GM12878 (cell line): ENCODE data around the gene GALNT6. TPM values are rescaled to one million over a fixed set of nuclear protein-coding genes. Genes with fewer than 3 reads are reported as not detected.

ENCODE experiments used
- ATAC-seq: fragments of 200-7000 bp; cut with Tn5 transposase; 3 replicates; pipeline ENCODE4 v1.9.1; 2020; ENCODE audit warnings: mild to moderate bottlenecking, moderate library complexity
- BruUV-seq: library from RNA; stranded (reverse); fragments of 400-500 nt; replicated peaks from 2 replicates; lab custom pipeline; 2021; lab: Mats Ljungman, UMichigan
- CTCF ChIA-PET: fragments of 300-600 bp; sonication (Branson Sonifier 250); formaldehyde crosslinking; extraction: SDS; loops from one replicate; lab custom pipeline; 2021; ENCODE audit warnings: inconsistent platforms; lab: Yijun Ruan, JAX
- POLR2A ChIA-PET: fragments of 350-600 bp; formaldehyde crosslinking; extraction: SDS; loops from one replicate; lab custom pipeline; 2021; ENCODE audit warnings: inconsistent platforms; lab: Charles Lee
- RAD21 ChIA-PET: fragments of 300-600 bp; sonication (Branson Sonifier 250); formaldehyde crosslinking; loops from one replicate; lab custom pipeline; 2023; ENCODE audit warnings: antibody characterized with exemption; ENCODE audit not compliant: unreplicated experiment; lab: Charles Lee
- SMC1A ChIA-PET: fragments of 300-600 bp; sonication (Branson Sonifier 250); formaldehyde crosslinking; loops from one replicate; lab custom pipeline; 2023; ENCODE audit not compliant: unreplicated experiment, uncharacterized antibody; lab: Charles Lee
- DNase-seq: peaks from one replicate; pipeline ENCODE4 v3.0.0-alpha.2; 2011; ENCODE audit warnings: low read depth, low spot score
- FAIRE-seq: peaks from 3 replicates; lab custom pipeline; 2011; peaks lifted over from hg19 to GRCh38; lab: Jason Lieb, UNC
- H2AFZ ChIP-seq: 2 replicates; pipeline ENCODE4 v1.6.0; 2011; ENCODE audit warnings: low read depth, low read length, control low read depth; ENCODE audit not compliant: control insufficient read depth
- H3K27ac ChIP-seq: 2 replicates; pipeline ENCODE4 v1.5.1; 2011; ENCODE audit warnings: control low read depth; ENCODE audit not compliant: control insufficient read depth, insufficient read depth
- H3K27me3 ChIP-seq, 2 experiments: replicated peaks in 1 of 2; 2 replicates each; pipeline versions ENCODE4 v1.6.0 to v1.6.1; 2011; ENCODE audit warnings: low read length in 1 of 2; ENCODE audit not compliant: control insufficient read depth in 2 of 2, insufficient read depth in 2 of 2
- H3K36me3 ChIP-seq, 2 experiments: 2 replicates each; pipeline ENCODE4 v1.5.1; 2011; ENCODE audit warnings: low read length in 1 of 2; ENCODE audit not compliant: control insufficient read depth in 2 of 2, insufficient read depth in 2 of 2
- H3K4me1 ChIP-seq: 2 replicates; pipeline ENCODE4 v1.6.1; 2011; ENCODE audit warnings: mild to moderate bottlenecking, low read length, moderate library complexity, mixed read lengths; ENCODE audit not compliant: control insufficient read depth, insufficient read depth
- H3K4me2 ChIP-seq: 2 replicates; pipeline ENCODE4 v1.6.0; 2011; ENCODE audit warnings: control low read depth; ENCODE audit not compliant: control insufficient read depth, insufficient read depth
- H3K4me3 ChIP-seq: fragments of 200-600 bp; sonication (generic); 2 replicates; pipeline ENCODE4 v1.5.1; 2016
- H3K79me2 ChIP-seq: 2 replicates; pipeline ENCODE4 v1.6.0; 2011; ENCODE audit warnings: low read length; ENCODE audit not compliant: control insufficient read depth, insufficient read depth
- H3K9ac ChIP-seq: 2 replicates; pipeline ENCODE4 v1.8.0; 2011; ENCODE audit warnings: low read length, control low read depth, mixed read lengths; ENCODE audit not compliant: control insufficient read depth, insufficient read depth
- H3K9me3 ChIP-seq: replicated peaks from 3 replicates; pipeline ENCODE4 v1.5.1; 2011; ENCODE audit warnings: mild to moderate bottlenecking, low read length; ENCODE audit not compliant: control insufficient read depth, insufficient read depth
- H4K20me1 ChIP-seq: 2 replicates; pipeline ENCODE4 v1.6.0; 2011; ENCODE audit not compliant: control insufficient read depth, insufficient read depth
- GABPA ChIP-seq: IDR thresholded peaks from 2 replicates; pipeline ENCODE4 v1.6.1; 2014; ENCODE audit warnings: antibody characterized with exemption, low read depth, mild to moderate bottlenecking, inconsistent platforms
- HDGF ChIP-seq: fragments of 450-650 bp; IDR thresholded peaks from 2 replicates; pipeline ENCODE4 v1.6.1; 2016; ENCODE audit warnings: antibody characterized with exemption
- NR2C1 ChIP-seq: fragments of 450-650 bp; IDR thresholded peaks from 2 replicates; pipeline ENCODE4 v1.6.1; 2017; ENCODE audit warnings: antibody characterized with exemption, mild to moderate bottlenecking, moderate library complexity
- PAX8 ChIP-seq: fragments of 450-650 bp; IDR thresholded peaks from 2 replicates; pipeline ENCODE4 v1.6.1; 2017; ENCODE audit warnings: mild to moderate bottlenecking, moderate library complexity
- PBX3 ChIP-seq: IDR thresholded peaks from 2 replicates; pipeline ENCODE4 v1.6.1; 2011; ENCODE audit warnings: mild to moderate bottlenecking, low read depth, low read length, moderate library complexity; ENCODE audit not compliant: insufficient replicate concordance
- TCF3 ChIP-seq: IDR thresholded peaks from 2 replicates; pipeline ENCODE4 v1.6.1; 2012; ENCODE audit warnings: low read depth, mild to moderate bottlenecking, low read length, borderline replicate concordance; ENCODE audit not compliant: insufficient read depth
- ZBED1 ChIP-seq: IDR thresholded peaks from 2 replicates; pipeline ENCODE4 v1.6.1; 2016; ENCODE audit warnings: borderline replicate concordance
- WGBS: methylation state at CpG from one replicate; pipeline ENCODE4 v1.1.6; 2016; ENCODE audit warnings: low lambda C conversion rate; ENCODE audit not compliant: insufficient replicate concordance, insufficient coverage; ENCODE audit errors: missing lambda C conversion rate; 5-methylcytosine and 5-hydroxymethylcytosine counted together
- in situ Hi-C: fragments of 300-500 bp; cut with MboI; formaldehyde crosslinking; loops from 9 replicates; pipeline ENCODE4 v1.14.3; 2018; ENCODE audit warnings: mixed read lengths
- intact Hi-C: fragments of 100-400 bp; cut with micrococcal nuclease; formaldehyde crosslinking; loops from one replicate; pipeline ENCODE4 v1.14.2; 2022; ENCODE audit not compliant: unreplicated experiment
- polyA plus RNA-seq, 11 experiments: library from polyadenylated mRNA; depleted of rRNA in 4 of 11; unstranded in 6 of 11; stranded (reverse) in 5 of 11; fragments of >200 nt; fragmentation: Nextera tagmentation in 4 of 11; fragmentation: Illumina TruSeq in 1 of 11; extraction: Ambion mirVana in 4 of 11; extraction: Trizol in 1 of 11; gene quantifications; 1 replicate in 1 of 11; 2 replicates in 10 of 11; pipeline versions ENCODE4 v1.2.1 to v1.2.3, GENCODE V29; 2011 to 2016; ENCODE audit warnings: inconsistent platforms in 2 of 11, missing spikeins in 2 of 11, low read depth in 1 of 11
- total RNA-seq, 4 experiments: library from RNA; depleted of rRNA in 3 of 4; stranded (reverse); fragments of >200 nt in 3 of 4; fragmentation: Illumina TruSeq in 1 of 4; extraction: Trizol in 1 of 4; gene quantifications; 2 replicates each; pipeline versions ENCODE4 v1.2.1 to v1.2.3, GENCODE V29; 2013 to 2021

GALNT6 gene
- total and polyA plus RNA-seq, 10 of the 15 experiments (the other 5 are each of a cell fraction or from before 2014, with no cell fraction given): 6.6 to 40.4 (median 23.7) TPM

- H3K9ac ChIP-seq: no peak overlapping the region
- no peaks in the 10 kb centered on the region for H3K27me3 ChIP-seq
- in situ Hi-C loops (no loop called here), intact Hi-C loops (no loop called here)
- no TSS peak for BruUV-seq
- peaks cover 20% of the 10 kb centered on the region for H3K4me1 ChIP-seq
- H3K9me3 ChIP-seq: no peaks in the 10 kb centered on the region
- peaks cover 2 to 8% of the 10 kb centered on the region in 2 experiments for H3K36me3 ChIP-seq
- CTCF ChIA-PET: no interaction called here
- H3K4me3 ChIP-seq: no peak overlapping the region
- WGBS: 66% methylated on average over 7 of the region's 7 CpGs
- H2AFZ ChIP-seq: no peak overlapping the region
- SMC1A ChIA-PET: no interaction called here
- no peak; the same call in 2 of the 3 replicates for ATAC-seq
- TF ChIP-seq GABPA (no peak), PAX8 (no peak), HDGF (no peak), PBX3 (no peak), TCF3 (no peak), NR2C1 (no peak), ZBED1 (no peak)
- DNase-seq: no peak
- no peaks in the 10 kb centered on the region for H4K20me1 ChIP-seq
- 0 out of 2 replicates have a peak, but pooled peaks cover 2% of the 10 kb centered on the region for H3K79me2 ChIP-seq
- no peak for FAIRE-seq
- RAD21 ChIA-PET: interaction anchor here (1.0 to 1.6 kb wide), 2 partner anchors 9 to 13 kb away, joined by 3 to 6 read pairs; no protein-coding TSS in a partner anchor
- POLR2A ChIA-PET: no interaction called here
- no peak overlapping the region for H3K4me2 ChIP-seq
- no peak overlapping the region for H3K27ac ChIP-seq
Observed at GRCh38 chr12:51382173-51382572, 9.0 kb downstream of the GALNT6 start.
